HG02870 (cell line): ENCODE measurements around the gene NPDC1.

Source experiments
- ATAC-seq: cut with Tn5 transposase; IDR thresholded peaks from one replicate; pipeline ENCODE4 v1.9.1; 2021; ENCODE audit warnings: mild to moderate bottlenecking, moderate library complexity; ENCODE audit not compliant: unreplicated experiment

The NPDC1 gene

GRCh38 chr9:137046088-137046787 lies at the start of gene NPDC1:
TSS of gene NPDC1 (minus strand) at chr9:137046177. CDS start at chr9:137045989, 188 bp downstream.
- ATAC-seq: no peak

DNA sequence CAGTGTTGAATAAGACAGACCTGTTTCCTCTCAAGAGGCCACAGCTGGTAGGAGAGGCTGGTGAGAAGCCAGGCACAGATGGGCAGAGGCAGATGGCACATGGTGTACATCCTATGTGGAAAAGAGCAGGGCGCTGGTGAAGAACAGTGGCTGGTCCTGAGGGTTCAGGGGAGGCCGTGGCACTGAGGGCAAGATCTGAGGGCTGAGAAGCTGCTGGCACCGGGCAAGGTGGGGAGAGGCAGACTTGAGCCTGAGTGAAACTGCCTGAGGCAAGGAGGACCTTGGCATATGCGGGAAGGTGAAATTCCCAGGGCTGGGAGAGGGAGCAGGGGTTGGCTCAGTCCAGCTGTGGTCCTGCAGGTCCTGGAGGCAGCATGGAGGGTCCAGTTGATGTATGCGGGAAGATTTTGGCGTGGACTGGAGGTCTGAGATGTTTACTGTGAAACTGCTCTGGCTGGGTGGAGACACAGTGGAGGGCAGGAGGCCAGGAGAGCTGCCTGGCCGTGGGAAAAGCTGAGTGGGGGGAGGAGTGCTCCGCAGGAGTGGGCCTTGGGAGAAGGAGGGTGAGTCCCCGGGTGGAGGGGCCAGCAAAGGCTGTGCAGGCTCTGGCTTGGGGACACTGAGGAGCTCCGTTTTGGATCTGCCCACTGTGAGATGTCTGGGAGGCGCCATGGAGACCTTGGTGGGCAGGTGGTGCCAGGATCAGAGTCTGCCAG lies 43.4 kb upstream of the NPDC1 start:
- ATAC-seq: no peak

GRCh38 chr9:137088121-137088520 lies 42.1 kb upstream of the NPDC1 start:
- ATAC-seq: no peak

- ATAC-seq: no peak
Observed at GRCh38 chr9:137087409-137087925, 41.5 kb upstream of the NPDC1 start.

GRCh38 chr9:137086531-137087408 lies 40.8 kb upstream of the NPDC1 start, which contains the start of gene MAN1B1:
TSS of gene MAN1B1 (plus strand) at chr9:137086985. CDS start at chr9:137087000, 15 bp downstream.
- peak; percentile 74 for ATAC-seq

DNA sequence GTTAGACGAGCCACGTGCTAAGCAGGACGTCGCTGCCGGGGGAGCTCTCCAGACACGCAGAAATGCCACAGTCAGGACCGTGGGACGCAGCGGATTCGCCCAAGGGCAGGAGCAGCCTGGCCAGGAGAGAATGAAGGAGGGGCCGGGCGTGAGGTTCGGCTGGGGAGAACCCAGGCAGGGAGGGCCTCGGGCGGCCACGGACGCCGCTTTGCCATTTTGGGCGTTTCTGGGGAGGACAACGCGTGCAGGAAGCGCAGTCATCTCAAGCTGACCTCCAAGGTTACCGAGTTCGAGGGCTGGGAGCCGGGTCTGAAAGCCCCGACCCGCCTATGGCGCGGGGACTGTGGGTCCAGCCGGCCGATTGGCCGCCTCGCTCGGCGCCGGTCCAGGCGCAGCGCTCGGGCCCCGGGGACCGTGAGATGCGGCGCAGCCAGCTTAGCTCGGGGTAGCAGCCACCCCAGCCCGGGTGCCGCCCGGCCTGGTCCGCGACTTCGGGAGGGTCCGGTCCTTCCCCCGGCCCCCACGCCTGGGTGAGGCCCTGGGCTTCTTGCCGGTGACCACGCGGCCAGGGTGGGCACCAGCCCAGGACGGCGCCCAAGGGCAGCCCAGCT lies 40.0 kb upstream of the NPDC1 start:
- ATAC-seq: no peak

- ATAC-seq: no peak
Observed at GRCh38 chr9:137084526-137084925, 38.5 kb upstream of the NPDC1 start.

DNA sequence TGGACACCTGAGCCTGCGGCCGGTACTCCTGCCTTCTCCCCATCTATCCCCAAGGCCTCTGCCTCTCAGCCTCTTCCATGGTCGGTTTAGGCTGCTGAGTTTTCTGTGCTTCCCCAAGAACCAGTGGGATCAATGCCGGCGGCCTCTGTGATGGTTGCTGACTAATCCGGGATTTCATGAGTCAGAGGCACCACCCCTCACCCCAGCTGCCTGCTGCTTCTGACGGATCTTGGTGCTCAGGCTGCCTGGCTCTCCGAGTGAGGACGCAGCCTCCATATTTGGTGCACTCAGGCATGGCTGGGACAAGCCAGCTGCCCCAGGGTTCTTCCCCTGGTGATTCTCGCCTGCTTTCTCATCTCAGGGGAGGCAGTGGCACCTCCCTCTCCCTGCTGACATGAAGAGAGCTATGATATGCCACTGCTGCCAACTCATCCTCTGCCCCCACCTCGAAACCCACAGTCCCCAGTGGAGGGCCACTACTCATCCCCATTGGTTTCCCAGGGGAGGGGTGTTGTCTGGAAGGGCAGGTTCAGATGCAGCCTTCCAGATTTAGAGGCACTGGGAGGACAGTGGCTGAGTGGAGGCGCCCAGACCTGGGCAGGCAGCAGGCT lies 37.5 kb upstream of the NPDC1 start:
- ATAC-seq: no peak

GRCh38 chr9:137082925-137083290 lies 36.9 kb upstream of the NPDC1 start:
- no peak for ATAC-seq

DNA sequence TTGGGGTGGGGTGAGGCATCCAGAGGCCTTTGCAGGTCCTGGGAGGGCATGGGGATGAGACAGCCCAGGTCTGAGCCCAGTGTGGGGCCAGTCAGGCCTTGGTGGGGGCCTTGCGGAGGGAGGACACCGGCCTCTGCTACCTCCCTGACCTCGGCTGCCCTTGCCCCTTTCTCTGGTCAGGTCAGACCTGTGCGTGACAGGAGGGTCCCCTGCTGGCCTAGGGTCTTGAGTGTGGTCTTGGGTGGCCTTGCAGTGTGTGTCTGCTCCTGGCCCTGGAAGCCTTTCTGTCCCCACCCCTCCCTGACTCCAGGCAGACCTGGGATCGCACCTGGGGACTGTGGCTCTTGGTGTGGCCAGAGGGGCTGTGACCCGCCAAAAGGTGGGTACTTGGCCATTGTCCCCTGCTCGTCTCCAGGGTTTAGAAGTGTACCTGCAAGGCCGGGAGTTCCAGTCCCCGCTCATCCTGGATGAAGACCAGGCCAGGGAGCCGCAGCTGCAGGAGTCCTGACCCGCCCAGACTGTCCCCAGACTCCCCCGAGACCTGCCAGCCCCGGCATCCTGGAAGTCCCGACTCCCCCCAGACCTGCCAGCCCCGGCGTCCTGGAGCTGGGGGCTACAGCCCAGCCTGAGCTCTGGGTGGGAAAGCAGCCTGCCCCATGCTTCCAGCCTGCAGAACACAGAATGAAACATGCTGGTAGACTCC lies 36.4 kb upstream of the NPDC1 start:
- no peak for ATAC-seq

DNA sequence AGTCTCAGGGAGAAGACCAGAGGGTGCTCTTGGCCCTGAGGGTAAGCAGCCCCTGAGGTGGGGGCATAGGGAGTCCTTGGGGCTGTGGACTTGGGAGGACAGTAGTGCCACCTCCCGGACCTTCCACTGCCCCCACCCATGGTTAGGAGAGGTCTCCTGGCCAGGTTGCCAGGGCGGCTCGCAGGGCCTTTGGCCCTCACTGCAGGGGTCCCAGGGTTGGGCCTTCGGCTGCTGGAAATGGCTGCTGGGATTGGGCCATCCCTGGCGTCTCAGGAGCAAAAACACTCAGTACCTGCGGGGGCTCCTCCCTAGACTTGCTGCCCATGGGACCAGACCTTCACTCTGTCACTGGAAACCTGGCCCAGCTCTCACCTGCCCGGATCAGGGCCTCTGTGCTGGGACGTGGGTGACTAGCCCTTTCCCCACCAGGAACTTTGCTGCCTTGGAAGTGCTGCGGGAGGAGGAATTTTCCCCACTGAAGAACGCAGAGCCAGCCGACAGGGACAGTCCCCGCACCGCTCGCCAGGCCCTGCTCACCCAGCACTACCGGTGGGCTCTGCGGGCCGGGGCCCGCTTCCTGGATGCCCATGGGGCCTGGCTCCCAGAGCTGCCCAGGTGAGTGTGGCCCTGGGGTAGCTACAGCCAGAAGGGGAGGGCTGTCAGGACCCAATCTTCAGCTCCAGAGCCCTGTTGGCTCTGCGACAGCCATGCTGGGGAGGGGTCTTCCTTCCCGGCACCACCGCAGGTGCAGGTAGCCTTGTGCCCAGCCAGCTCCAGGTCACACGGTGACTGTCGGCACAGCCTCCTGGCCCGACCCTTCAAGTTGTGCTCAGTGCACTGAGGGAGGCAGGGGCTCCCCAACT lies 34.5 kb upstream of the NPDC1 start:
- ATAC-seq: no peak

DNA sequence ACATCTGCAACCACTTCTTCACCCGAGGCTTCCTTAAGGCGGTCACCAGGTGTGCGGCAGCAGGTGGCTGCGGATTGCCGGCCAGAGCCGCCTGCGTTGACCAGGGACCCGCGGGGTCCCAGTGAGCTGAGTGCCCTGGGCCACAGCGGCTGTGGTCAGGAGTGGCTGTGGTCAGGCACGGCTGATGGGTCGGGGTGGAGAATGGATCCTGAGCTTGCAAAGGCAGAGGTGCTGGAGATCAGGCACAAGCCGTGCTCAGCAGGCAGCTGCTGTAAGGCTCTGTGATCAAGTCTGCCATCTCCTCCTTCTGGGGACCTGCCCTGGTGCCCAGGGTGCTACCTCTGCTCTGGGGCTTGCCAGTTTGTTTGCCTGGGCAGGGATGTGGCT lies 33.4 kb upstream of the NPDC1 start:
- no peak for ATAC-seq

DNA sequence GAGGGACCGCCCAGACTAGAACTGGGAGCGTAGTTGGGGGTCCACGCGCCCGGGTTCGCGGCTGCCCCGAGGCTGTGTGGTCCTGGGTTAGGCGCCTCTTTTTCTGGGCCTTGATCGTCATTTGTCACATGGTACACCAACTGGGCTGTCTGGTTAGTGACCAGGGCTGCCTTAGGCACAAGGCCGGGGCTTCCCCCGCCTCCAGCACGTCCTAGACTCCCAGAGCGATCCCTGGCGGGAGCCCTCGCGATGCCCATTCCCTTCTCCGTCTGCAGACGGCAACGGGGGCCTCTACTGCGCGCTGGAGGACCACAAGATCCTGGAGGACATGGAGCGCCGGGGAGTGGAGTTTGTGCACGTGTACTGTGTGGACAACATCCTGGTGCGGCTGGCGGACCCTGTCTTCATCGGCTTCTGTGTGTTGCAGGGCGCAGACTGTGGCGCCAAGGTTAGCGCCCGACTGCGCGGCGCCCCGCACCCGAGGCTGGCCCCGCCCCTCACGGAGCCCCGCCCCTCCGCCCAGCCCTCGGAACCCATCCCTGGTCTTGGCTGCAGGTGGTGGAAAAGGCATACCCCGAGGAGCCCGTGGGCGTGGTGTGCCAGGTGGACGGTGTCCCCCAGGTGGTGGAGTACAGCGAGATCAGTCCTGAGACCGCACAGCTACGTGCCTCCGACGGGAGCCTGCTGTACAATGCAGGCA lies 32.9 kb upstream of the NPDC1 start:
- ATAC-seq: no peak

- no peak for ATAC-seq
Observed at GRCh38 chr9:137077758-137078693, 32.0 kb upstream of the NPDC1 start.

DNA sequence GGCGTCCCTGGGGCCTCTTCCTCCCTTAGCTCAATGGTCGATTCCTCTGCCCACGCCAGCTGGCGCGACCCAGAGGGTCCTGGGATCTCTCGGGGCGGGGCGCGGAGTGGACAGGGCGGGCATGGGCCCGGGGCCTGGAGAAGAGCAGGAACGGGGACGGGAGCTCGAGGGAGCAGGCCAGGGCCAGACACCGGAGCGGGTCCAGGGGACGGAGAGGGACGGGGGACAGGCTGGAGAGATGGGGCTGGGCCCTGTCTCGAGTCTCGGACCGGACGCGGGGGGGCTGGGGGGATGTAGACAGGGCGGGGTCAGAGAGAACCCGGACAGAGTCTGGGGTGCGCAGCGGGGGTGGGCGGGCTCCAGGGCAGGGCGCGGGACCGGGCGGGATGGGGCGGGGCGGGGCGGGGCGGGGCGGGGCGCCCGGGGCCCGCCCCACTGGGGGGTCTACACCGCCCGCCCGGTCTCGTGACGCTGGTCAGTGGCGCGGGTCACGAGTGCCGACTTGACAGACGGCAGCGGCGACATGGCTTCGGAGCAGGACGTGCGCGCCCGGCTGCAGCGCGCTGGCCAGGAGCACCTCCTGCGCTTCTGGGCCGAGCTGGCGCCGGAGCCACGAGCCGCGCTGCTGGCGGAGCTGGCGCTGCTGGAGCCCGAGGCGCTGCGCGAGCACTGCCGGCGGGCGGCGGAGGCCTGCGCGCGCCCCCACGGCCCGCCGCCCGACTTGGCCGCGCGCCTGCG lies 31.2 kb upstream of the NPDC1 start, which contains the start of gene UAP1L1:
TSS of gene UAP1L1 (plus strand) at position 508 of the 738 bp plus-strand sequence. CDS start at position 524, 16 bp downstream.
- no peak for ATAC-seq

DNA sequence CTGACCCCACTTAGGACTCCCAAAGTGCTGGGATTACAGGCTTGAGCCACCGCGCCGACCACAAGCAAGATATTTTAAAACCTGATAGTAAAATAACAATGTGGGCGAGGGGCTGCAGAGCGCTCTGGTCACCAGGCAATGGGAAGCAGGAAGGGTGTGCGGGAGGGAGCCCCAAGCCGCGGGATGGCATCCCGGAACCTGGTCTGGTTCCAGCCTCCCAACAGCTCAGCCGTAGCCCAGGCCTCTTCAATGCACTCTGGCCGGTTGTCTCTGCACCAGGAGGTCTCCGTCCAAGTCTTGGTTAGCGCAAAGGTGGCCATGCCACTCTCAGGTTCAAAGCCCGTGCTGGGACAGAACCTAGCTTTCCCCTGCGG lies 30.6 kb upstream of the NPDC1 start:
- ATAC-seq: no peak
